ENCODE results near the gene SIRT5.
A peak's percentile ranks its signal among the peaks of the same experiment; 100 is the strongest.

SIRT5 gene

GRCh38 chr6:13536796-13537526, 37.4 kb upstream of the SIRT5 start:
- Histone ChIP-seq H3K36me3 (ENCODE audit: control insufficient read depth, insufficient read depth, low read length) (no peaks in the 10 kb centered on the region), H3K9ac (ENCODE audit: low read depth, low read length) (no peak overlapping the region), H3K9me3 (ENCODE audit: control insufficient read depth, insufficient read depth, low read length) (no peaks in the 10 kb centered on the region), H3K4me3 (ENCODE audit: low read depth, low read length) (no peak overlapping the region), H3K27ac (ENCODE audit: low read depth, low read length) (no peak overlapping the region), H3K4me1 (ENCODE audit: control insufficient read depth, insufficient read depth, low read length) (peaks cover 20% of the 10 kb centered on the region), H3K27me3 (ENCODE audit: control insufficient read depth, insufficient read depth, low read length) (no peaks in the 10 kb centered on the region)

GRCh38 chr6:13537527-13537897, 36.9 kb upstream of the SIRT5 start:
- no peak overlapping the region for H3K4me3 ChIP-seq (ENCODE audit: low read depth, low read length)
- H3K9me3 ChIP-seq (ENCODE audit: control insufficient read depth, insufficient read depth, low read length), result no peaks in the 10 kb centered on the region
- H3K27ac ChIP-seq (ENCODE audit: low read depth, low read length), result no peak overlapping the region
- no peak overlapping the region for H3K9ac ChIP-seq (ENCODE audit: low read depth, low read length)
- H3K36me3 ChIP-seq (ENCODE audit: control insufficient read depth, insufficient read depth, low read length), result no peaks in the 10 kb centered on the region
- H3K4me1 ChIP-seq (ENCODE audit: control insufficient read depth, insufficient read depth, low read length), result peaks cover 16% of the 10 kb centered on the region
- H3K27me3 ChIP-seq (ENCODE audit: control insufficient read depth, insufficient read depth, low read length), result no peaks in the 10 kb centered on the region

GRCh38 chr6:13538084-13538483, 36.3 kb upstream of the SIRT5 start:
- Histone ChIP-seq H3K27me3 (ENCODE audit: control insufficient read depth, insufficient read depth, low read length) (no peaks in the 10 kb centered on the region), H3K4me1 (ENCODE audit: control insufficient read depth, insufficient read depth, low read length) (peaks cover 16% of the 10 kb centered on the region), H3K4me3 (ENCODE audit: low read depth, low read length) (no peak overlapping the region)

GRCh38 chr6:13538600-13538999, 35.8 kb upstream of the SIRT5 start:
- H3K9me3 ChIP-seq (ENCODE audit: control insufficient read depth, insufficient read depth, low read length), result no peaks in the 10 kb centered on the region
- no peak overlapping the region for H3K4me3 ChIP-seq (ENCODE audit: low read depth, low read length)
- H3K36me3 ChIP-seq (ENCODE audit: control insufficient read depth, insufficient read depth, low read length), result no peaks in the 10 kb centered on the region
- no peak overlapping the region for H3K27ac ChIP-seq (ENCODE audit: low read depth, low read length)
- H3K9ac ChIP-seq (ENCODE audit: low read depth, low read length), result no peak overlapping the region
- peaks cover 17% of the 10 kb centered on the region for H3K4me1 ChIP-seq (ENCODE audit: control insufficient read depth, insufficient read depth, low read length)
- no peaks in the 10 kb centered on the region for H3K27me3 ChIP-seq (ENCODE audit: control insufficient read depth, insufficient read depth, low read length)

More at GRCh38 chr6:13538084-13538483, 36.3 kb upstream of the SIRT5 start:
- no peaks in the 10 kb centered on the region for H3K9me3 ChIP-seq (ENCODE audit: control insufficient read depth, insufficient read depth, low read length)
- H3K27ac ChIP-seq (ENCODE audit: low read depth, low read length), result no peak overlapping the region
- H3K9ac ChIP-seq (ENCODE audit: low read depth, low read length), result no peak overlapping the region
- no peaks in the 10 kb centered on the region for H3K36me3 ChIP-seq (ENCODE audit: control insufficient read depth, insufficient read depth, low read length)

GRCh38 chr6:13539572-13539971, 34.8 kb upstream of the SIRT5 start:
- H3K27me3 ChIP-seq (ENCODE audit: control insufficient read depth, insufficient read depth, low read length), result no peaks in the 10 kb centered on the region
- no peak overlapping the region for H3K4me3 ChIP-seq (ENCODE audit: low read depth, low read length)
- H3K4me1 ChIP-seq (ENCODE audit: control insufficient read depth, insufficient read depth, low read length), result peaks cover 26% of the 10 kb centered on the region
- H3K9me3 ChIP-seq (ENCODE audit: control insufficient read depth, insufficient read depth, low read length), result no peaks in the 10 kb centered on the region
- no peaks in the 10 kb centered on the region for H3K36me3 ChIP-seq (ENCODE audit: control insufficient read depth, insufficient read depth, low read length)
- H3K27ac ChIP-seq (ENCODE audit: low read depth, low read length), result no peak overlapping the region
- no peak overlapping the region for H3K9ac ChIP-seq (ENCODE audit: low read depth, low read length)

- Histone ChIP-seq H3K9ac (ENCODE audit: low read depth, low read length) (no peak overlapping the region), H3K27me3 (ENCODE audit: control insufficient read depth, insufficient read depth, low read length) (no peaks in the 10 kb centered on the region), H3K36me3 (ENCODE audit: control insufficient read depth, insufficient read depth, low read length) (no peaks in the 10 kb centered on the region), H3K9me3 (ENCODE audit: control insufficient read depth, insufficient read depth, low read length) (no peaks in the 10 kb centered on the region), H3K4me3 (ENCODE audit: low read depth, low read length) (no peak overlapping the region), H3K4me1 (ENCODE audit: control insufficient read depth, insufficient read depth, low read length) (peaks cover 22% of the 10 kb centered on the region), H3K27ac (ENCODE audit: low read depth, low read length) (no peak overlapping the region)
Observed at GRCh38 chr6:13541496-13541895, 32.9 kb upstream of the SIRT5 start.

GRCh38 chr6:13544454-13545186, 29.8 kb upstream of the SIRT5 start:
- H3K36me3 ChIP-seq (ENCODE audit: control insufficient read depth, insufficient read depth, low read length), result no peaks in the 10 kb centered on the region
- no peak overlapping the region for H3K4me3 ChIP-seq (ENCODE audit: low read depth, low read length)
- no peak overlapping the region for H3K9ac ChIP-seq (ENCODE audit: low read depth, low read length)
- peak overlapping the region; percentile 21 for H3K27ac ChIP-seq (ENCODE audit: low read depth, low read length)
- H3K9me3 ChIP-seq (ENCODE audit: control insufficient read depth, insufficient read depth, low read length), result no peaks in the 10 kb centered on the region
- H3K27me3 ChIP-seq (ENCODE audit: control insufficient read depth, insufficient read depth, low read length), result no peaks in the 10 kb centered on the region
- peaks cover 27% of the 10 kb centered on the region for H3K4me1 ChIP-seq (ENCODE audit: control insufficient read depth, insufficient read depth, low read length)

GRCh38 chr6:13545885-13546284, 28.5 kb upstream of the SIRT5 start:
- Histone ChIP-seq H3K4me1 (ENCODE audit: control insufficient read depth, insufficient read depth, low read length) (peaks cover 27% of the 10 kb centered on the region), H3K27me3 (ENCODE audit: control insufficient read depth, insufficient read depth, low read length) (no peaks in the 10 kb centered on the region)

GRCh38 chr6:13548500-13549210, 25.7 kb upstream of the SIRT5 start:
- Histone ChIP-seq H3K9me3 (ENCODE audit: control insufficient read depth, insufficient read depth, low read length) (no peaks in the 10 kb centered on the region), H3K4me3 (ENCODE audit: low read depth, low read length) (no peak overlapping the region), H3K36me3 (ENCODE audit: control insufficient read depth, insufficient read depth, low read length) (no peaks in the 10 kb centered on the region), H3K27me3 (ENCODE audit: control insufficient read depth, insufficient read depth, low read length) (no peaks in the 10 kb centered on the region), H3K4me1 (ENCODE audit: control insufficient read depth, insufficient read depth, low read length) (peaks cover 26% of the 10 kb centered on the region), H3K9ac (ENCODE audit: low read depth, low read length) (no peak overlapping the region), H3K27ac (ENCODE audit: low read depth, low read length) (no peak overlapping the region)

More at GRCh38 chr6:13545885-13546284, 28.5 kb upstream of the SIRT5 start:
- Histone ChIP-seq H3K9ac (ENCODE audit: low read depth, low read length) (no peak overlapping the region), H3K27ac (ENCODE audit: low read depth, low read length) (peak overlapping the region; percentile 50), H3K9me3 (ENCODE audit: control insufficient read depth, insufficient read depth, low read length) (no peaks in the 10 kb centered on the region), H3K4me3 (ENCODE audit: low read depth, low read length) (no peak overlapping the region), H3K36me3 (ENCODE audit: control insufficient read depth, insufficient read depth, low read length) (no peaks in the 10 kb centered on the region)

- Histone ChIP-seq H3K9me3 (ENCODE audit: control insufficient read depth, insufficient read depth, low read length) (no peaks in the 10 kb centered on the region), H3K4me1 (ENCODE audit: control insufficient read depth, insufficient read depth, low read length) (peaks cover 28% of the 10 kb centered on the region), H3K4me3 (ENCODE audit: low read depth, low read length) (no peak overlapping the region), H3K27ac (ENCODE audit: low read depth, low read length) (no peak overlapping the region), H3K36me3 (ENCODE audit: control insufficient read depth, insufficient read depth, low read length) (no peaks in the 10 kb centered on the region), H3K9ac (ENCODE audit: low read depth, low read length) (no peak overlapping the region), H3K27me3 (ENCODE audit: control insufficient read depth, insufficient read depth, low read length) (no peaks in the 10 kb centered on the region; the same call in 1 of the 2 replicates)
Observed at GRCh38 chr6:13550656-13551055, 23.7 kb upstream of the SIRT5 start.

- no peaks in the 10 kb centered on the region for H3K36me3 ChIP-seq (ENCODE audit: control insufficient read depth, insufficient read depth, low read length)
- no peak overlapping the region for H3K9ac ChIP-seq (ENCODE audit: low read depth, low read length)
- H3K4me1 ChIP-seq (ENCODE audit: control insufficient read depth, insufficient read depth, low read length), result peaks cover 19% of the 10 kb centered on the region
- no peaks in the 10 kb centered on the region for H3K9me3 ChIP-seq (ENCODE audit: control insufficient read depth, insufficient read depth, low read length)
- no peak overlapping the region for H3K27ac ChIP-seq (ENCODE audit: low read depth, low read length)
- H3K27me3 ChIP-seq (ENCODE audit: control insufficient read depth, insufficient read depth, low read length), result no peaks in the 10 kb centered on the region; the same call in 1 of the 2 replicates
- H3K4me3 ChIP-seq (ENCODE audit: low read depth, low read length), result no peak overlapping the region
Observed at GRCh38 chr6:13553646-13554045, 20.8 kb upstream of the SIRT5 start.

All from HUES48 (cell line).